Neuronal stem cell (in vitro differentiated cells): Measurements from ENCODE around the gene GGA1.

Experiments
- DNase-seq: peaks from one replicate; pipeline ENCODE4 v3.0.0-alpha.2; 2013; ENCODE audit warnings: low spot score
- H2AFZ ChIP-seq: one replicate; pipeline ENCODE4 v1.6.1; 2013; ENCODE audit warnings: mild to moderate bottlenecking, low read length, inconsistent platforms
- H2AK5ac ChIP-seq: 2 replicates; pipeline ENCODE4 v1.6.1; 2013; ENCODE audit warnings: low read depth, mild to moderate bottlenecking, inconsistent platforms, low read length, moderate library complexity, mixed read lengths
- H2BK120ac ChIP-seq: 2 replicates; pipeline ENCODE4 v1.6.1; 2013; ENCODE audit warnings: low read depth, mild to moderate bottlenecking, inconsistent platforms, low read length, moderate library complexity, mixed read lengths
- H2BK12ac ChIP-seq: one replicate; pipeline ENCODE4 v1.6.1; 2013; ENCODE audit warnings: low read length, inconsistent platforms
- H2BK15ac ChIP-seq: 2 replicates; pipeline ENCODE4 v1.6.1; 2013; ENCODE audit warnings: mild to moderate bottlenecking, low read length, inconsistent platforms, mixed read lengths
- H2BK5ac ChIP-seq: one replicate; pipeline ENCODE4 v1.6.1; 2013; ENCODE audit warnings: inconsistent platforms, mild to moderate bottlenecking, low read length, moderate library complexity
- H3K14ac ChIP-seq: one replicate; pipeline ENCODE4 v1.6.1; 2013; ENCODE audit warnings: low read length, inconsistent platforms
- H3K18ac ChIP-seq: 2 replicates; pipeline ENCODE4 v1.6.1; 2013; ENCODE audit warnings: low read length, inconsistent platforms
- H3K23ac ChIP-seq: 2 replicates; pipeline ENCODE4 v1.6.1; 2013; ENCODE audit warnings: low read depth, mild to moderate bottlenecking, mixed read lengths, low read length, inconsistent platforms; ENCODE audit not compliant: poor library complexity
- H3K27ac ChIP-seq: replicated peaks from 3 replicates; pipeline ENCODE4 v1.5.1; 2013; ENCODE audit warnings: low read length, inconsistent platforms
- H3K27me3 ChIP-seq, 3 experiments: 2 replicates each; pipeline ENCODE4 v1.6.1; 2013; ENCODE audit warnings: low read length in 3 of 3, mild to moderate bottlenecking in 2 of 3, inconsistent platforms in 1 of 3, low read depth in 1 of 3, mixed read lengths in 1 of 3, moderate library complexity in 1 of 3; ENCODE audit not compliant: control insufficient read depth in 3 of 3, insufficient read depth in 3 of 3
- H3K36me3 ChIP-seq, 2 donors: replicated peaks in 1 of 2; 2 replicates each; pipeline ENCODE4 v1.6.1; 2013; ENCODE audit warnings: low read length in 2 of 2; ENCODE audit not compliant: control insufficient read depth in 2 of 2, insufficient read depth in 2 of 2
- H3K4ac ChIP-seq: 2 replicates; pipeline ENCODE4 v1.6.1; 2013; ENCODE audit warnings: inconsistent platforms, mild to moderate bottlenecking, low read length, moderate library complexity
- H3K4me1 ChIP-seq, 2 donors: 1 replicate in 1 of 2; 2 replicates in 1 of 2; pipeline ENCODE4 v1.6.1; 2013; ENCODE audit warnings: low read length in 2 of 2, low read depth in 1 of 2; ENCODE audit not compliant: control insufficient read depth in 2 of 2, insufficient read depth in 1 of 2
- H3K4me2 ChIP-seq: one replicate; pipeline ENCODE4 v1.6.1; 2013; ENCODE audit warnings: mild to moderate bottlenecking, low read length, inconsistent platforms; ENCODE audit not compliant: insufficient read depth, poor library complexity, severe bottlenecking
- H3K4me3 ChIP-seq, 2 donors: 2 replicates each; pipeline ENCODE4 v1.5.1; 2013; ENCODE audit warnings: low read length in 2 of 2, mild to moderate bottlenecking in 2 of 2, inconsistent platforms in 1 of 2, moderate library complexity in 1 of 2
- H3K79me1 ChIP-seq: one replicate; pipeline ENCODE4 v1.6.1; 2013; ENCODE audit warnings: low read depth, mild to moderate bottlenecking, inconsistent platforms, low read length, moderate library complexity
- H3K9ac ChIP-seq: one replicate; pipeline ENCODE4 v1.6.1; 2013; ENCODE audit warnings: mild to moderate bottlenecking, low read depth, low read length, inconsistent platforms; ENCODE audit not compliant: poor library complexity
- H3K9me3 ChIP-seq, 2 donors: replicated peaks in 1 of 2; 2 replicates each; pipeline versions ENCODE3 to v1.6.1; 2013; ENCODE audit warnings: low read length in 2 of 2, mild to moderate bottlenecking in 2 of 2, inconsistent platforms in 1 of 2, low read depth in 1 of 2, mixed read lengths in 1 of 2, moderate library complexity in 1 of 2; ENCODE audit not compliant: control insufficient read depth in 2 of 2, insufficient read depth in 1 of 2
- H4K8ac ChIP-seq: one replicate; pipeline ENCODE4 v1.6.1; 2013; ENCODE audit warnings: low read depth, mild to moderate bottlenecking, inconsistent platforms, low read length, moderate library complexity
- H4K91ac ChIP-seq: one replicate; pipeline ENCODE4 v1.6.1; 2013; ENCODE audit warnings: low read length, low read depth, mild to moderate bottlenecking, inconsistent platforms; ENCODE audit not compliant: poor library complexity
- WGBS, 2 donors: extraction: QIAGEN DNeasy Blood & Tissue Kit; methylation state at CpG; one replicate each; pipeline ENCODE4 v1.1.7; 2013; ENCODE audit warnings: missing lambda C conversion rate in 2 of 2, mixed read lengths in 1 of 2; ENCODE audit not compliant: insufficient read length in 2 of 2, insufficient replicate concordance in 1 of 2; ENCODE audit errors: extremely low coverage in 2 of 2; 5-methylcytosine and 5-hydroxymethylcytosine counted together

GGA1 gene

GRCh38 chr22:37679670-37680069 lies 71.0 kb downstream of the GGA1 start:
- peak overlapping the region; percentile 60 for H3K9ac ChIP-seq
- WGBS, 2 donors = no CpG with 5 or more reads among the region's 8 CpGs
- no peaks in the 10 kb centered on the region for H3K79me1 ChIP-seq
- no peak overlapping the region for H2BK120ac ChIP-seq
- peak overlapping the region; percentile 90 for H2AK5ac ChIP-seq
- peak overlapping the region; percentile 65 for H3K23ac ChIP-seq
- peak overlapping the region; percentile 45 for H3K18ac ChIP-seq
- no peak overlapping the region for H4K91ac ChIP-seq
- no peak overlapping the region for H4K8ac ChIP-seq
- H2AFZ ChIP-seq = no peak overlapping the region
- no peak for DNase-seq
- H3K27ac ChIP-seq = no peak overlapping the region
- H3K4me1 ChIP-seq = peaks cover 11 to 12% of the 10 kb centered on the region in 2 donors
- no peak overlapping the region for H3K4me3 ChIP-seq
- H3K27me3 ChIP-seq = peaks cover 0 to 2% (median 0%) of the 10 kb centered on the region in 3 experiments
- H3K4me2 ChIP-seq = no peak overlapping the region
- H3K14ac ChIP-seq = no peak overlapping the region
- peak overlapping the region; percentile 81 for H2BK15ac ChIP-seq
- H2BK5ac ChIP-seq = peak overlapping the region; percentile 53
- peak overlapping the region; percentile 58 for H2BK12ac ChIP-seq
- no peaks in the 10 kb centered on the region for H3K36me3 ChIP-seq
- no peak overlapping the region for H3K4ac ChIP-seq
- H3K9me3 ChIP-seq = no peaks in the 10 kb centered on the region

- H3K36me3 ChIP-seq = no peaks in the 10 kb centered on the region
- no peak overlapping the region for H3K18ac ChIP-seq
- no peak overlapping the region for H3K23ac ChIP-seq
- no peak overlapping the region for H3K4me3 ChIP-seq
- H2BK5ac ChIP-seq = no peak overlapping the region
- no peak overlapping the region for H4K8ac ChIP-seq
- H2AK5ac ChIP-seq = peak overlapping the region; percentile 88
- no peak overlapping the region for H3K9ac ChIP-seq
- no peak overlapping the region for H3K27ac ChIP-seq
- H3K79me1 ChIP-seq = no peaks in the 10 kb centered on the region
- H2BK15ac ChIP-seq = peak overlapping the region; percentile 81
- H3K4ac ChIP-seq = no peak overlapping the region
- no peak overlapping the region for H3K4me2 ChIP-seq
- H4K91ac ChIP-seq = no peak overlapping the region
- H2BK120ac ChIP-seq = no peak overlapping the region
- no peak for DNase-seq
- H3K27me3 ChIP-seq = peaks cover 0 to 2% (median 0%) of the 10 kb centered on the region in 3 experiments
- no peak overlapping the region for H2BK12ac ChIP-seq
- H3K9me3 ChIP-seq = no peaks in the 10 kb centered on the region
- H3K4me1 ChIP-seq = peaks cover 8 to 9% of the 10 kb centered on the region in 2 donors
- WGBS, 2 donors = no CpG with 5 or more reads among the region's 7 CpGs
- H3K14ac ChIP-seq = no peak overlapping the region
- no peak overlapping the region for H2AFZ ChIP-seq
Observed at GRCh38 chr22:37680191-37680851, 71.7 kb downstream of the GGA1 start.

- no CpG with 5 or more reads among the region's 2 CpGs for WGBS, 2 donors
Observed at GRCh38 chr22:37681001-37681424, 72.4 kb downstream of the GGA1 start.

GRCh38 chr22:37681556-37682049 lies 73.0 kb downstream of the GGA1 start:
- no peak overlapping the region for H3K4me2 ChIP-seq
- H3K9me3 ChIP-seq = no peaks in the 10 kb centered on the region
- no peak overlapping the region for H4K8ac ChIP-seq
- H3K9ac ChIP-seq = no peak overlapping the region
- peak overlapping the region; percentile 66 for H2BK12ac ChIP-seq
- peaks cover under 1% of the 10 kb centered on the region for H3K79me1 ChIP-seq
- H2AFZ ChIP-seq = no peak overlapping the region
- H3K14ac ChIP-seq = no peak overlapping the region
- H4K91ac ChIP-seq = no peak overlapping the region
- peak overlapping the region; percentile 18 for H2AK5ac ChIP-seq
- DNase-seq = peak; percentile 63
- WGBS, 2 donors = no CpG with 5 or more reads among the region's 6 CpGs
- H3K4ac ChIP-seq = no peak overlapping the region
- no peak overlapping the region for H3K23ac ChIP-seq
- no peak overlapping the region for H2BK120ac ChIP-seq
- H2BK5ac ChIP-seq = no peak overlapping the region
- peaks cover 3 to 5% of the 10 kb centered on the region in 2 donors for H3K4me1 ChIP-seq
- H3K36me3 ChIP-seq = no peaks in the 10 kb centered on the region
- H3K27me3 ChIP-seq = peaks cover 0 to 2% (median 0%) of the 10 kb centered on the region in 3 experiments
- no peak overlapping the region for H3K4me3 ChIP-seq
- no peak overlapping the region for H3K27ac ChIP-seq
- peak overlapping the region; percentile 51 for H3K18ac ChIP-seq
- H2BK15ac ChIP-seq = peak overlapping the region; percentile 66

More at GRCh38 chr22:37681001-37681424, 72.4 kb downstream of the GGA1 start:
- Histone ChIP-seq H3K27ac (no peak overlapping the region), H3K27me3 (peaks cover 0 to 2% (median 0%) of the 10 kb centered on the region in 3 experiments), H3K9me3 (no peaks in the 10 kb centered on the region), H4K91ac (no peak overlapping the region), H2BK5ac (no peak overlapping the region), H2BK12ac (no peak overlapping the region), H3K14ac (no peak overlapping the region), H3K36me3 (no peaks in the 10 kb centered on the region), H3K23ac (no peak overlapping the region), H2AFZ (no peak overlapping the region), H3K4ac (no peak overlapping the region), H2BK15ac (peak overlapping the region; percentile 66), H3K9ac (no peak overlapping the region), H3K4me3 (no peak overlapping the region), H2AK5ac (peak overlapping the region; percentile 88), H3K18ac (no peak overlapping the region), H2BK120ac (no peak overlapping the region), H4K8ac (no peak overlapping the region), H3K79me1 (no peaks in the 10 kb centered on the region), H3K4me2 (no peak overlapping the region), H3K4me1 (peaks cover 8% of the 10 kb centered on the region in 2 donors)
- no peak for DNase-seq
